ENCODE measurements around the gene NMT2. TPM values are rescaled to one million over a fixed set of nuclear protein-coding genes. Genes with fewer than 3 reads are reported as not detected.

The NMT2 gene
- polyA plus RNA-seq, 3 donors = 0.35 to 1.1 (median 0.36) TPM

DNA sequence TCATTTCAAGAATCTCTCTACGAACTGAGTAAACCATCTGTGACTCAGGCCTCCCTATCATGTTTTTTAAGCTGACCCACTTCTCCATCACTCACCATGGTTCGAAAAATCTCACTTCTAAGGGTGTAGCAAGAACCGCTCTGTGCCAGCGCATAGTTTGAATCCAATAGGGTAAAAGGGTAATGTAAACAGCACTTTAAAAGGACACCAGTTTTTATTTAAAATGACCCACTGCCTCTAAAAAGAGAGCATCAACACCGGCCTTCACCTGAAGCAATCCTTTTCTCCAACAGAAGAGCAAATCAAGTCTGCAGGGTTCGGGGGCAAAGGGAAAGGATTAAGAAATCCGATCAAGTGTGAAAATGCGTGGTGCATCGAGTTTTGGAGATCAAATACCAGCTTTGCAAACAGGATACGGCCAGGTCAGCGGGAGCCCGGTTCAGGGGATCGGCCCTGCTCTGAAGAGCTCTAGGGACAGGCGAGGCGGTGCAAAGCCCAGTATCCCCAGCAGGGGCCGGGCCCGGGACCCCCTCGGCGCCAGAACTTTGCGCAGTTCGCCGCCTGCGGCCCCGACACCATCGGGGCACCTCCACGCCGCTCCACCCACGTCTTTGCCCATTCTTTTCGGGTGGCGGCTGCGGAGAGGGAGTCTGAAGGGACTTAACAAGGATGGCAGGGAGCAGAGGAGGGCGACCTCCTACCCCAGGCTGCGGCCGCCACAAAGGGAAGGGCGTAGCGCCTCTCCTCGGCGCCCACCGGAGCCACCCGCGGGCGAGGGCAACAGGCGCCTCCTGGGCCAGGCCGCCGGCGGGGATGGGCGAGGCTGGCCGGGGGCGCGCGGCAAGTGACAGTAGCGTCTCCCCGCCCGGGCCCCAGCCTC lies 842 bp downstream of the NMT2 start:
- H3K9me3 ChIP-seq (replicated peaks in 1 of 2; ENCODE audit: control insufficient read depth in 1 of 2, insufficient read depth in 1 of 2, low read length in 2 of 2) = no peaks in the 10 kb centered on the region
- peaks cover 16 to 22% of the 10 kb centered on the region in 2 donors for H3K4me1 ChIP-seq (ENCODE audit: control insufficient read depth in 1 of 2, insufficient read depth in 2 of 2, low read length in 2 of 2)
- 2% methylated on average over 49 of the region's 54 CpGs for WGBS (ENCODE audit: insufficient coverage)
- H3K79me2 ChIP-seq (ENCODE audit: insufficient read depth, low read length) = no peaks in the 10 kb centered on the region
- Mint-ChIP-seq H3K9me3 (peaks cover 0 to 6% (median 0%) of the 10 kb centered on the region in 7 donors), H3K27ac (peak overlapping the region in 1 of 7 donors; percentile 13), H3K4me3 (peak overlapping the region; percentile 92 to 98), H3K4me1 (peaks cover 25% of the 10 kb centered on the region), H3K27me3 (ENCODE audit: low read depth in 3 of 3) (peaks cover 38 to 46% (median 42%) of the 10 kb centered on the region in 3 donors), H3K36me3 (peaks cover 0 to 3% of the 10 kb centered on the region in 2 donors)
- H3K4me3 ChIP-seq (replicated peaks in 1 of 3; ENCODE audit: low read depth in 2 of 3, low read length in 3 of 3) = peak overlapping the region; percentile 44 to 87 (median 63)
- no peaks in the 10 kb centered on the region for H4K20me1 ChIP-seq (ENCODE audit: insufficient read depth, low read length)
- peaks cover 30 to 32% of the 10 kb centered on the region in 2 donors for H3K27me3 ChIP-seq (ENCODE audit: control insufficient read depth in 2 of 2, insufficient read depth in 2 of 2, low read length in 2 of 2)
- H3K9ac ChIP-seq (ENCODE audit: insufficient read depth, low read length, poor library complexity, severe bottlenecking) = peak overlapping the region; percentile 65
- H2AFZ ChIP-seq (ENCODE audit: insufficient read depth, low read depth, low read length, poor library complexity, severe bottlenecking) = peak overlapping the region; percentile 95
- intact Hi-C loops (cut with micrococcal nuclease) = loop anchor here (5.0 to 10.0 kb wide), 3 partner anchors 63 to 215 kb away; partner anchors contain the start of genes DCLRE1C (in 1 of the 2) and RPP38 (in 1 of the 2)
- peak; percentile 21 for TF ChIP-seq CTCF (IDR thresholded peaks at IDR 0.05)
- H3K27ac ChIP-seq (ENCODE audit: low read depth in 1 of 2, low read length in 2 of 2) = no peak overlapping the region
- peak in 1 of 3 donors; percentile 24 for DNase-seq
- H3K36me3 ChIP-seq (replicated peaks in 1 of 2; ENCODE audit: control insufficient read depth in 1 of 2, insufficient read depth in 2 of 2, low read length in 2 of 2) = no peaks in the 10 kb centered on the region
- peak overlapping the region; percentile 94 for H3K4me2 ChIP-seq (replicated peaks; ENCODE audit: extremely low read depth, low read length, poor library complexity, severe bottlenecking)

GRCh38 chr10:15166325-15166724 lies 2.2 kb downstream of the NMT2 start:
- H3K79me2 ChIP-seq (ENCODE audit: insufficient read depth, low read length) = no peaks in the 10 kb centered on the region
- H3K27ac ChIP-seq (ENCODE audit: low read depth in 1 of 2, low read length in 2 of 2) = no peak overlapping the region
- no peaks in the 10 kb centered on the region for H3K9me3 ChIP-seq (replicated peaks in 1 of 2; ENCODE audit: control insufficient read depth in 1 of 2, insufficient read depth in 1 of 2, low read length in 2 of 2)
- no peaks in the 10 kb centered on the region for H3K36me3 ChIP-seq (replicated peaks in 1 of 2; ENCODE audit: control insufficient read depth in 1 of 2, insufficient read depth in 2 of 2, low read length in 2 of 2)
- peak overlapping the region in 1 of 2 donors; percentile 79 for H3K4me3 Mint-ChIP-seq
- DNase-seq = no peak
- no peaks in the 10 kb centered on the region for H4K20me1 ChIP-seq (ENCODE audit: insufficient read depth, low read length)
- H3K4me1 Mint-ChIP-seq = peaks cover 25% of the 10 kb centered on the region
- H3K9me3 Mint-ChIP-seq = peaks cover 0 to 6% (median 0%) of the 10 kb centered on the region in 7 donors
- no peak overlapping the region for H3K4me2 ChIP-seq (replicated peaks; ENCODE audit: extremely low read depth, low read length, poor library complexity, severe bottlenecking)
- peaks cover 0 to 3% of the 10 kb centered on the region in 2 donors for H3K36me3 Mint-ChIP-seq
- H3K27ac Mint-ChIP-seq = no peak overlapping the region
- intact Hi-C loops (cut with micrococcal nuclease) = loop anchor here (5.0 to 10.0 kb wide), 3 partner anchors 62 to 214 kb away; partner anchors contain the start of genes DCLRE1C (in 1 of the 2) and RPP38 (in 1 of the 2)
- no peak for TF ChIP-seq CTCF (IDR thresholded peaks at IDR 0.05)
- no peak overlapping the region for H3K4me3 ChIP-seq (replicated peaks in 1 of 3; ENCODE audit: low read depth in 2 of 3, low read length in 3 of 3)
- H3K4me1 ChIP-seq (ENCODE audit: control insufficient read depth in 1 of 2, insufficient read depth in 2 of 2, low read length in 2 of 2) = peaks cover 16 to 22% of the 10 kb centered on the region in 2 donors
- no peak overlapping the region for H2AFZ ChIP-seq (ENCODE audit: insufficient read depth, low read depth, low read length, poor library complexity, severe bottlenecking)
- H3K27me3 Mint-ChIP-seq (ENCODE audit: low read depth in 3 of 3) = peaks cover 38 to 47% (median 44%) of the 10 kb centered on the region in 3 donors
- H3K27me3 ChIP-seq (ENCODE audit: control insufficient read depth in 2 of 2, insufficient read depth in 2 of 2, low read length in 2 of 2) = peaks cover 30 to 32% of the 10 kb centered on the region in 2 donors
- no CpG with 5 or more reads among the region's 2 CpGs for WGBS (ENCODE audit: insufficient coverage)
- H3K9ac ChIP-seq (ENCODE audit: insufficient read depth, low read length, poor library complexity, severe bottlenecking) = no peak overlapping the region
